GM23338 (cell line): ENCODE data around the gene TXLNB. TPM values are rescaled to one million over a fixed set of nuclear protein-coding genes. Genes with fewer than 3 reads are reported as not detected.

Experiments
- ATAC-seq: fragments of 200-7000 bp; cut with Tn5 transposase; 3 replicates; pipeline ENCODE4 v1.9.1; 2020
- DNase-seq: peaks from one replicate; pipeline ENCODE4 v3.0.0-alpha.2; 2015; ENCODE audit warnings: low spot score
- H2AFZ ChIP-seq: fragments of 200-600 bp; sonication (generic); 2 replicates; pipeline ENCODE4 v1.8.0; 2016; ENCODE audit warnings: antibody characterized with exemption, mild to moderate bottlenecking, moderate library complexity
- H3F3A ChIP-seq: fragments of 200-600 bp; sonication (generic); replicated peaks from 2 replicates; pipeline ENCODE4 v1.8.0; 2017; ENCODE audit warnings: antibody characterized with exemption, mixed run types, low read depth
- H3K27ac ChIP-seq: fragments of 200-600 bp; sonication (generic); 2 replicates; pipeline ENCODE4 v1.6.1; 2016; ENCODE audit warnings: low read depth
- H3K27me3 ChIP-seq: fragments of 200-600 bp; sonication (generic); 2 replicates; pipeline ENCODE4 v1.8.0; 2016; ENCODE audit warnings: mild to moderate bottlenecking, mixed run types, moderate library complexity; ENCODE audit not compliant: insufficient read depth
- H3K36me3 ChIP-seq: fragments of 200-600 bp; sonication (generic); 2 replicates; pipeline ENCODE4 v1.8.0; 2016; ENCODE audit warnings: mild to moderate bottlenecking; ENCODE audit not compliant: insufficient read depth
- H3K4me1 ChIP-seq: fragments of 200-600 bp; sonication (generic); 2 replicates; pipeline ENCODE4 v1.8.0; 2016; ENCODE audit warnings: mild to moderate bottlenecking, moderate library complexity; ENCODE audit not compliant: insufficient read depth
- H3K4me2 ChIP-seq: fragments of 200-600 bp; sonication (generic); 2 replicates; pipeline ENCODE4 v1.7.1; 2017; ENCODE audit warnings: mixed run types
- H3K4me3 ChIP-seq: fragments of 200-600 bp; sonication (generic); 2 replicates; pipeline ENCODE4 v1.6.1; 2016; ENCODE audit warnings: mixed run types
- H3K79me2 ChIP-seq: fragments of 200-600 bp; sonication (generic); replicated peaks from 2 replicates; pipeline ENCODE4 v1.8.0; 2017; ENCODE audit warnings: mild to moderate bottlenecking; ENCODE audit not compliant: insufficient read depth
- H3K9me2 ChIP-seq: fragments of 200-600 bp; sonication (generic); 2 replicates; pipeline ENCODE4 v1.8.0; 2017; ENCODE audit not compliant: insufficient read depth
- H4K20me1 ChIP-seq: fragments of 200-600 bp; sonication (generic); replicated peaks from 2 replicates; pipeline ENCODE4 v1.8.0; 2017; ENCODE audit warnings: mild to moderate bottlenecking; ENCODE audit not compliant: insufficient read depth
- H3K27ac Mint-ChIP-seq: 2 replicates; pipeline ENCODE4 v1.8.0; 2020; ENCODE audit warnings: inconsistent platforms, mild to moderate bottlenecking, moderate library complexity, mixed read lengths
- H3K27me3 Mint-ChIP-seq: 3 replicates; pipeline ENCODE4 v1.8.0; 2022; ENCODE audit warnings: low read depth, mild to moderate bottlenecking, moderate library complexity, mixed read lengths, inconsistent platforms; ENCODE audit not compliant: insufficient read depth, poor library complexity
- H3K36me3 Mint-ChIP-seq: 3 replicates; pipeline ENCODE4 v1.8.0; 2021; ENCODE audit warnings: low read depth, mild to moderate bottlenecking, inconsistent platforms, moderate library complexity, mixed read lengths
- H3K4me1 Mint-ChIP-seq: 3 replicates; pipeline ENCODE4 v1.8.0; 2020; ENCODE audit warnings: mild to moderate bottlenecking, inconsistent platforms, mixed read lengths
- H3K4me3 Mint-ChIP-seq: 3 replicates; pipeline ENCODE4 v1.8.0; 2021; ENCODE audit warnings: moderate library complexity, mild to moderate bottlenecking, inconsistent platforms, mixed read lengths
- H3K9me3 Mint-ChIP-seq: 3 replicates; pipeline ENCODE4 v1.8.0; 2020; ENCODE audit warnings: moderate library complexity, mild to moderate bottlenecking, inconsistent platforms, mixed read lengths
- CTCF ChIP-seq, 2 experiments: fragments of 200-600 bp in 1 of 2; sonication (generic) in 1 of 2; conservative IDR thresholded peaks; 2 replicates each; pipeline versions ENCODE4 v1.5.1 to v1.6.1; 2016 to 2017; ENCODE audit warnings: antibody characterized with exemption in 2 of 2, low read depth in 2 of 2, mild to moderate bottlenecking in 2 of 2, moderate library complexity in 1 of 2
- EZH2 ChIP-seq: fragments of 200-600 bp; sonication (generic); IDR thresholded peaks from one replicate; pipeline ENCODE4 v1.8.0; 2017; ENCODE audit warnings: antibody characterized with exemption, mild to moderate bottlenecking, low read depth; ENCODE audit not compliant: unreplicated experiment
- EZH2phosphoT487 ChIP-seq: fragments of 200-600 bp; sonication (generic); IDR thresholded peaks from one replicate; pipeline ENCODE4 v1.8.1; 2018; ENCODE audit warnings: antibody characterized with exemption; ENCODE audit not compliant: unreplicated experiment
- NANOG ChIP-seq: IDR thresholded peaks from 2 replicates; pipeline ENCODE4 v1.6.1; 2016; ENCODE audit warnings: antibody characterized with exemption, borderline replicate concordance
- POLR2AphosphoS5 ChIP-seq: IDR thresholded peaks from 2 replicates; pipeline ENCODE4 v1.6.1; 2016; ENCODE audit warnings: antibody characterized with exemption, low read depth
- REST ChIP-seq: IDR thresholded peaks from one replicate; pipeline ENCODE4 v1.6.1; 2018; ENCODE audit warnings: antibody characterized with exemption; ENCODE audit not compliant: unreplicated experiment
- STAT1 ChIP-seq: IDR thresholded peaks from one replicate; pipeline ENCODE4 v1.6.1; 2016; ENCODE audit warnings: antibody characterized with exemption; ENCODE audit not compliant: unreplicated experiment
- ZNF114 ChIP-seq: fragments of 250-450 bp; sonication (Bioruptor Pico); IDR thresholded peaks from 2 replicates; pipeline ENCODE4 v1.5.0; 2020; ENCODE audit warnings: mild to moderate bottlenecking, moderate library complexity
- ZNF331 ChIP-seq: fragments of 250-450 bp; sonication (Bioruptor Pico); IDR thresholded peaks from 2 replicates; pipeline ENCODE4 v1.5.0; 2020; ENCODE audit warnings: low read depth, mild to moderate bottlenecking, moderate library complexity
- polyA plus RNA-seq: library from polyadenylated mRNA; unstranded; fragments of >200 nt; fragmentation: Nextera tagmentation; extraction: Ambion mirVana; gene quantifications from 2 replicates; pipeline ENCODE4 v1.2.1, GENCODE V29; 2016
- total RNA-seq: library from RNA; depleted of rRNA; stranded (reverse); fragments of >200 nt; shearing (Covaris generic); gene quantifications from 2 replicates; pipeline ENCODE4 v1.2.3, GENCODE V29; 2014
- TF ChIP-seq, protein P1 (sequence below): IDR thresholded peaks from 2 replicates; pipeline ENCODE4 v1.6.1; 2016; ENCODE audit warnings: antibody characterized with exemption

TXLNB gene
- total and polyA plus RNA-seq, 2 experiments from 2014 or later: 0.11 to 0.28 TPM

- H3K36me3 ChIP-seq: no peaks in the 10 kb centered on the region
- H3F3A ChIP-seq: no peaks in the 10 kb centered on the region
- H3K79me2 ChIP-seq: no peaks in the 10 kb centered on the region
- H4K20me1 ChIP-seq: no peaks in the 10 kb centered on the region
- ATAC-seq (no peak), DNase-seq (no peak)
- H3K4me3 ChIP-seq: no peak overlapping the region
- no peaks in the 10 kb centered on the region for H3K4me1 ChIP-seq
- H3K4me1 Mint-ChIP-seq: peaks cover 13% of the 10 kb centered on the region
- no peak overlapping the region for H2AFZ ChIP-seq
- H3K36me3 Mint-ChIP-seq: peaks cover 7% of the 10 kb centered on the region; the same call in 2 of the 3 replicates
- H3K9me3 Mint-ChIP-seq: no peaks in the 10 kb centered on the region; the same call in 2 of the 3 replicates
- H3K4me2 ChIP-seq: no peak overlapping the region
- no peak overlapping the region for H3K27ac ChIP-seq
- peaks cover 4% of the 10 kb centered on the region for H3K27me3 Mint-ChIP-seq
- no peak overlapping the region for H3K27ac Mint-ChIP-seq
- no peak overlapping the region for H3K4me3 Mint-ChIP-seq
- TF ChIP-seq, protein P1, sequence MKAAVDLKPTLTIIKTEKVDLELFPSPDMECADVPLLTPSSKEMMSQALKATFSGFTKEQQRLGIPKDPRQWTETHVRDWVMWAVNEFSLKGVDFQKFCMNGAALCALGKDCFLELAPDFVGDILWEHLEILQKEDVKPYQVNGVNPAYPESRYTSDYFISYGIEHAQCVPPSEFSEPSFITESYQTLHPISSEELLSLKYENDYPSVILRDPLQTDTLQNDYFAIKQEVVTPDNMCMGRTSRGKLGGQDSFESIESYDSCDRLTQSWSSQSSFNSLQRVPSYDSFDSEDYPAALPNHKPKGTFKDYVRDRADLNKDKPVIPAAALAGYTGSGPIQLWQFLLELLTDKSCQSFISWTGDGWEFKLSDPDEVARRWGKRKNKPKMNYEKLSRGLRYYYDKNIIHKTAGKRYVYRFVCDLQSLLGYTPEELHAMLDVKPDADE: no peak
- TF ChIP-seq ZNF114 (CRISPR knock-in tag): no peak
- no peaks in the 10 kb centered on the region for H3K27me3 ChIP-seq
- H3K9me2 ChIP-seq: peaks cover 3% of the 10 kb centered on the region; the same call in 1 of the 2 replicates
These were observed 33.3 kb upstream of the TXLNB start for GRCh38 chr6:139325125-139325524.

GRCh38 chr6:139324301-139324555 is 32.4 kb upstream of the TXLNB start:
- no peak overlapping the region for H3K27ac ChIP-seq
- H3K4me3 ChIP-seq: no peak overlapping the region
- Mint-ChIP-seq H3K4me3 (no peak overlapping the region), H3K4me1 (peaks cover 13% of the 10 kb centered on the region), H3K36me3 (peaks cover 7% of the 10 kb centered on the region; the same call in 2 of the 3 replicates), H3K9me3 (no peaks in the 10 kb centered on the region; the same call in 2 of the 3 replicates), H3K27me3 (peaks cover 4% of the 10 kb centered on the region), H3K27ac (no peak overlapping the region; the same call in 1 of the 2 replicates)
- no peaks in the 10 kb centered on the region for H3K27me3 ChIP-seq
- DNase-seq: no peak
- no peak for ATAC-seq
- no peak overlapping the region for H3K4me2 ChIP-seq
- no peaks in the 10 kb centered on the region for H3K79me2 ChIP-seq
- no peaks in the 10 kb centered on the region for H3F3A ChIP-seq
- H4K20me1 ChIP-seq: no peaks in the 10 kb centered on the region
- no peak overlapping the region for H2AFZ ChIP-seq
- no peaks in the 10 kb centered on the region for H3K4me1 ChIP-seq
- H3K36me3 ChIP-seq: no peaks in the 10 kb centered on the region
- H3K9me2 ChIP-seq: peaks cover 3% of the 10 kb centered on the region; the same call in 1 of the 2 replicates
- TF ChIP-seq POLR2AphosphoS5: no peak
- TF ChIP-seq NANOG: no peak
- no peak for TF ChIP-seq EZH2phosphoT487
- TF ChIP-seq REST: no peak
- TF ChIP-seq STAT1: no peak
- no peak for TF ChIP-seq ZNF331 (CRISPR knock-in tag)
- TF ChIP-seq ZNF114 (CRISPR knock-in tag): no peak
- TF ChIP-seq, protein P1: no peak
- TF ChIP-seq EZH2: no peak
- TF ChIP-seq CTCF (conservative IDR thresholded peaks at IDR 0.05; ENCODE audit: low read depth in 2 of 2): no peak
